ENCODE data around the gene NCS1.
"Not testable (repeated sequence)": the region's sequence is repeated elsewhere in the genome, so short reads cannot be mapped to it uniquely, and the experiment has no call there.

NCS1 gene

DNA sequence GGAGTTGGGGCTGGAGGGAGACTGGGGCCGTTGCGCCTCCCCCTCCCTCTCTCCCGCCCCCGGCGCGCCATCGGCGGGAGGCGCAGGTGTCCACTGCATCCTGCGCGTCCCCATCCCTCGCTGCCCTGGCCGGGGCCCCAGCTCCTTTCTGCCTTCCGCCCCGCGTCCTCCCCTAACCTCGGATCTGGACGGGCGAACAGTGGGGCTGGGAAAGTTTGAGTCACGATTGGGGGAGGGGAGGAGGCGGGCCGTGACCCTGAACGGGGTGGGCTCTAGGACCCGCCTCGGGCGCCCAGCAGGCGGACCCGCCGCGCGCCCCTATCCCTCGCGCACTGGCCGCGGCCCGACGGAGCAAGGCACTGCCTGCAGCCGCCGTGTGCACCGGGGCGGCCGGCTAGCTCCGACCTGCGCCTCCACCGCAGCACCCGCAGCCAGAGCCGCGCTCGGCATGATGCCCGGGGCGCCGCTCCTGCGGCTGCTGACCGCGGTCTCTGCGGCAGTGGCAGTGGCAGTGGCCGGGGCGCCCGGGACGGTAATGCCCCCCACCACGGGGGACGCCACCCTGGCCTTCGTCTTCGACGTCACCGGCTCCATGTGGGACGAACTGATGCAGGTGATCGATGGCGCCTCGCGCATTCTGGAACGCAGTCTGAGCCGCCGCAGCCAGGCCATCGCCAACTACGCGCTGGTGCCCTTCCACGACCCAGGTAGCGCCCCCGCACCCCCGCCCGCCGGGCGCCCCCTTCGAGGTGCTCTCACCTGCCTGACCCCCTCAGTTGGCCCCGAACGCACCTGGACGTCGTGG lies 93.4 kb downstream of the NCS1 start, which contains the start of gene HMCN2:
Gene HMCN2 (plus strand): TSS at position 330 of the 805 bp plus-strand sequence. CDS start 119 bp downstream, at position 449.
- DNase-seq = no peak

DNA sequence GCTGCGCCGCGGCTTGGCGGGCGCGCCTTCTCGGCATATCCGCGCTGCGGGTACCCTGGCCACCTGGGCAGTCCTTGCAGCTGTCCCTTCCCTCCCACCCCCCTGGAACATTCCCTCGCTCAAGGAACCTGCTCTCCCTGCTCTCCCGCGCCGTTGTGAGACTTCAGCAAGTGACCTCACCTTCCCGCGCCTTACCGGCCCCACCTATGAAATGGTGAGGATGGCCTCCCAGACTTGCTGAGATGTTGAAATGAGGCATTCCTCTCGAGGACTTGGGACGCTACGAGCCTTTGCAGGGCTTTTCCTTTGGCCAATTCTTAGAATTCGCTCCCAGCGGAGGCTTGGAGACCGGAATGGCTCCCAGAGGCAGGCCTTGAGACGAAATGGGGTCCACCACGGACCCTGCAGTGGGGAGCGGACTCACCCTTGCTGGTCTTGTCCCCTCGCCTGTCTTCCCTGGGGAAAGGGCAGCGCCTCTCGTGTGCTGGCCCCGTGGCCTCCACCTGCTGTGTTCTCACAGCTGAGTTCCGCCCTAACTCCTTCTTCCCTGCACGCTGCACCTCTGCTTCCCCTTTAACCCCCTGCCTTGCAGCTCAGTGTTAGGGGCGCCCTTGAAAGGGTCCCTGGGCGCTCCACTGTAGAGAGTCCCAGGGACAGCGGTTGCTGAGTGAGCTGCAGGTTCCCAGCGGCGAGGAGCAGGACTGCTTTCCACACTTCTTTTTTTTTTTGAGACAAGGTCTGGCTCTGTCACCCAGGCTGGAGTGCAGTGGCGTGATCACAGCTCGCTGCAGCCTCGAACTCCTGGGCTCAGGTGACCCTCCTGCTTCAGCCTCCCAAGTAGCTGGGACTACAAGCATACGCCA lies 94.3 kb downstream of the NCS1 start:
- DNase-seq = no peak

DNA sequence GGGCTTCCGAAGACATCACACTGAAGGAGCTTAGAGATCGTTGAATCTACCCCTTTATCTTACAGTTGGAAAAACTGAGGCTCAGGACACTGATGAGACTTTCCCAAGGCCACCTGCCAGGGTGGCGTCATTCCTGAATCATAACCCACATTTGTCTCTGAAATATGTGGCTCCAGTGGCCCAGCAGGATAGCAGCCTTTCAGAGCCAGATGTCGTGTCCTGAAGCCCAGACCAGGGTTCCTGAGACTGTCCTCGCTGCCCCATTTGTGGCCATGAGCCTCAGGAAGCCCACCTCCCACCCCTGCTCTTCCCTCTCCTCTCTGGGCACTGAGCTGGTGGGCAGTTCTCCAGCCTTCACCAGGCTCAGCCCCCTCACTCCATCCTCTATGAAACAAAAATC lies 95.7 kb downstream of the NCS1 start:
- DNase-seq = no peak

DNA sequence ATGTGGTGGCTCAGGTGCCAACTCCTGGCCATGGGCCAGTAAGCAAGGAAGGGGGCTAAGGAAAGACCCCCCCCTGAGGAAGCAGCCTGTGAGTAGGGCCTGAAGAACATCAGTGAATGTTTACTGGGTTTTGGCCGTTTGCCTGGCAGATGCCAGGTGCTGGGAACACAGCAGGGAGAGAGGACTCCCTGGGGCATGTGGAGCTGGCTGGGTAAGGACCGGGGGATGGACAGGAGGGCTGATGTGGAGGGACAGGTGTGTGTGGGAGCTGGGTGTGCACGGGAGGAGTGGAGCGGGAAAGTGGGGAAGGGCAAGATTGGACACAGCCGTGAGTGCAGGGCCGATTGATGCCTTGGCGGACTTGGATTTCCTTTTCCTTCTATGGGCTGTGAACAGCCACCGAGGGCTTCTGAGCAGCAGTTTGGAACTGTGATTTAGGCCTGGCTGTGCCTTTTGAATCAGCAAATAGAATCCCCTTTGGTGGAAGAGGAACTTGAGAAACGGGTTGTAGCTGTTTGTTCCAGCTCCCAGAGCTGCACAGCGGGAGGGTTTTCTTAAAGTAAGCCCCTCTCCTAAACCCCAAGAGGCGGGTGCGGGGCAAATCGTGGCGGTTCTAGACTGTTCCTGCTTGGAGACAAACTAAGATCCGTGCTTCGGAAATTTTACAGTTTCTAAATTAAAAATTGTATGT lies 96.5 kb downstream of the NCS1 start:
- no peak for DNase-seq

DNA sequence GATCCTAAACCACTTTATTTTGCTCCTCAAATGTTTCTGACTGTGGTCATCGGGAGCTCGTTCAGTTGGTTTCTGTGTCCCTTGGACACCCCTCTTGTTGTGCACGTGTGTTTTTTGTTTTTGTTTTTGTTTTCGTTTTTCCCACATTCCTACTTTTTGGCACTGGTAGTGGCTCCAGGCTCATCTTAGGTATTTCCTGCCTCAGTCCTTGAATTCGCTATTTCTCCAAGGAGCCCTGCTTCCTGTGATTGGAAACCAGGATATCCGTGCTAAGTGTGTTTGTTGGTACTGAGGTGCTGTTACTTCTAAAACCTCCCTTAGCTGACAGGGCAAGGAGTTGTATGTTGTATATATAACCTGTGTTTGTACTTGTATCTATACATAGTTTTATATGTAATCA lies 99.3 kb downstream of the NCS1 start:
- no peak for DNase-seq

DNA sequence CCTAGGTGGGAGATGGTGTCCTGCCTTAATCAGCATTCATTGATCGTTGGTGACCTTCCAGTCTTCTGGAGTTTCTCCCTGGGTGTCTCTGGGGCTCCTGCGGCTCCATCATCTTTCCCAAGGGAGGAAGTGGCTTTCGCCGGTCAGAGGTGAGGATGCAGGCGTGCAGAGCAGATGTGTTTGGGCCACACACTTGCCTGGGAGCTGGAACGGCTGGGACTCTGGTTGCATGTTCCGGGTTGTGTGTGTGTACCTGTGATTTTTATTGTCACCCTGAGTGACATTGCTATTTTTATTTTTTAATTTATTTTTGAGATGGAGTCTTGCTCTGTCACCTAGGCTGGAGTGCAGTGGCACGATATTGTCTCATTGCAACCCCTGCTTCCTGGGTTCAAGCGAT lies 103.0 kb downstream of the NCS1 start:
- DNase-seq = no peak

DNA sequence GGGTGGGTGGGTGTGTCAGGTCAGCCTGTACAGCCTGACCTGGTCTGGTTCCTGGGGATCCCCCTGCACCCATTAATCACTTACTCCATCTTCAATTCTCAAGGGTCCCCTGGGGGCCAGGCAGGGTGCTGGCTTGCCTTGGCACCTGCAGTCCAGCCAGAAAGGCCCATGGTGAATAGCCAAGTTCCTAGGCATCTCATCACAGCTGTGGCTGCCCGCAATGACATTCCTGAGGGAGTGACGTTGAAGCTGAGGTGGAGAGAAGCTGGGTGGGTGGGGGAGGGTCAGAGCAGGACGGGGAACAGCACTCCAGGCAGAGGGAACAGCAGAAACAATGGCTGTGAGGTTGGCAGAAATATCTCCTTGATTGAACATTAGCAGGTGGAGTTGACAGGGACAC lies 103.9 kb downstream of the NCS1 start:
- DNase-seq = no peak

DNA sequence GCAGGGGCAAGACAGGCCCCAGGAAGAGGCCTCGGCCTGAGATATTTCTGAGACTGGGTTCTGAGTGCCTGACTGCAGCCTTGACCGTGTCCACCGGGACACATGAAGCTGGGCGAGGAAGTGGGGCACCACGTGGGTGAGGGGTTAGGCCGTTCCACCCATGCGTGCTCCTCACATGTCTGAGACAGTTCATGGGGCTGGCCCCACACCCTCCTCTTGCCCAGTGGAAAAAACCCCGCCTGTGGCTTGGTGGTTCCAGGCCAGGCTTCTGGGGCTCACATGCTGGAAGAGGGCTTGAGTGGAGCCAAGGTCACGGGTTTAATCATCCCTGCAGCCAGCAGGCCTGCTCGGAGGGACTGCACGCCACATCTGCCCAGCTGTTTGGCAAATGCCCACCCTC lies 104.8 kb downstream of the NCS1 start:
- DNase-seq = no peak

DNA sequence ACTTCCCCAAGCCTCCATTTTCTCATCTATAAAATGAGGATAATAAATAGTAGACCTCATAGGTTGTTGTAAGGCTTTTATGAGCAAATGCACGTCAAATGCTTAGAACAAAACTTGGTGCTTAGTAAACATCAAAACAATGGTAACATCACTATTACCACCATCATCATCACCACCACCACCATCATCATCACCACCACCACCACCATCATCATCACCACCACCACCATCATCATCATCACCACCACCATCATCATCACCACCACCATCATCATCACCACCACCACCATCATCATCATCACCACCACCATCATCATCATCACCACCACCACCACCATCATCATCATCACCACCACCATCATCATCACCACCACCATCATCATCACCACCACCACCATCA lies 105.3 kb downstream of the NCS1 start:
- DNase-seq = not testable (repeated sequence)

DNA sequence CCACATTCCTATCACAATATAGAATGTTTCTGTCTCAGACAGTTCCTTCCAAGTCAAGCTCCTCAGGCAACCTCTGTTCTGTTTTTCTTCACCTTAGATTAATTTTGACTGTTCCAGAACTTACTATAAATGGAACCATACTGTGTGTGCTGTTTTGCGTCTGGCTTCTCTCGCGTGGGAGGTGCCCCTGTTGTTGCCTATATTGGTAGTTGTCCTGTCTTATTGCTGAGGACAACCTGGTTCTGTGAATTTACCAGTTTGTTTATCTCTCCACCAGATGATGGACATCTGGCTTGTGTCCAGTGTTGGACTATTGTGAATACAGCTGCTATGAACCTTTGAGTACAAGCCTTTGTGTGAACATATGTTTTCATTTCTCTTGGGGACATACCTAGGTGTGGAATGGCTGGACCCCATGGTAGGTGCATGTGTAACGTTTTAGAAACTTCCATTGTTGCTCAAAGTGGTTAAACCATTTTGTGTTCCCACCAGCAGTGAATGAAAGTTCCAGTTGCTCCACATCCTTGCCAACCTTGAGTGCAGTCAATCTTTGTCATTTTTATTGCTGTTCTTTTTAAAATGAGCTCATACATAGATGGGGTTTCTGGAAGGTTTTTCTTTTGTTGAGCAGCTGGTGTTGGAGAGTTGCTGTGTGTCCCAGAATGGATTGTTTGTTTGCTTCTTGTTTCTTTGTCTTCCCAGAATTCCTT lies 111.5 kb downstream of the NCS1 start:
- DNase-seq = no peak

DNA sequence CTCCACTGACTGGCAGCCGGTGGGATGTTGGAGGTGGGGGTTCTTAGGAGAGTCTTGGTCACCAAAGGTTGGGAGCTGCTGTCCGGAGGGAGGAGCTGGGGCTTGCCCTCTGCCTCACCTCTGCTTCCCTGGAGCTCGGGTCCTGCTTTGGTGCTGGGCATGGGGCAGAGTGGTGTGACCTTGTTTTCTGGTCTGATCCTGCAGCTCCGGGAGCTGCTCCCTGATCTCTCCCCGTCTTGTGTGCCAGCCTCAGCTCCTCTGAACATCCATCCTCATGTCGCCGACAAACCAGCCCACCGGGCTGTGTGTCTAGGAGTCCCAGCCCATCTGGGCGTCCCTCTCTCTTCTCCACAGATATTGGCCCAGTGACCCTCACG lies 112.0 kb downstream of the NCS1 start:
- no peak for DNase-seq

DNA sequence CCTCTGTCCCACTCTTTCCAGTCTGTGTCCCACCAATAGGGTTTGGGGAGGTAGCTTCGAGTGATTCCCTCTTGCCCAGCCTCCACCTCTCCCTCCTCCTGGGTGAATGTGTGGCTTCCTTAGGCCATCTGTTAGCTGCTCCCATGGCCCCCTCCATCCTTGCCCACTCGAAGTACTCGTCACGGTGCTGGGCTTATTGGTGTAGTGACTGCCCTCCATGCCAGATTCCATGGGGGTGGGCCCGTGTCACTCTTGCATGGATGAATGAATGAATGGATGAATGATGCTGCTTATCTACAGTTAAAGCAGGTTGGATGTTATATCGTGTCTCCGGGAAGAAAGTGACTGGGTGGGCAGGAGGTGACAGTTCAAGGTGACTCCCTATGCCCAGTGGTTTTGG lies 112.5 kb downstream of the NCS1 start:
- no peak for DNase-seq

DNA sequence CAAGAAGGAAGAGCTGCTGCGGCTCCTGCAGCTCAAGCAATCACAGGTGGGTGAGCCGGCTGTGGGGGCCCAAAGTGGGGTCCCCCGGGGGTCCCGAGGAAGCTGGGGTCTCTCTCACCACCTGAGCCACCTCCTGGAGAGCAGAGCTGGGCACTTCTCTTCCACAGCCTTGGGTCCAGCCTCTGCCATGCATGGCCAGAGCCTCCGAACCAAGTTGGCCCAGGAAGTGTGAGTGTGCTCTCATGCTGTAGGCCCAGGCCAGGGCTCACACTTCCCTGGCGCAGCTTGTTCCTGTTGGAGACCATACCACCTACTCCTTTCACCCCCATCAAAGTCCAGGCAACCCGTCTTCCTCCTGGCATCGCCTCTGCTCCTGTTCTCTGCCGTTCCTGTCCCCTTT lies 113.1 kb downstream of the NCS1 start:
- DNase-seq = no peak

DNA sequence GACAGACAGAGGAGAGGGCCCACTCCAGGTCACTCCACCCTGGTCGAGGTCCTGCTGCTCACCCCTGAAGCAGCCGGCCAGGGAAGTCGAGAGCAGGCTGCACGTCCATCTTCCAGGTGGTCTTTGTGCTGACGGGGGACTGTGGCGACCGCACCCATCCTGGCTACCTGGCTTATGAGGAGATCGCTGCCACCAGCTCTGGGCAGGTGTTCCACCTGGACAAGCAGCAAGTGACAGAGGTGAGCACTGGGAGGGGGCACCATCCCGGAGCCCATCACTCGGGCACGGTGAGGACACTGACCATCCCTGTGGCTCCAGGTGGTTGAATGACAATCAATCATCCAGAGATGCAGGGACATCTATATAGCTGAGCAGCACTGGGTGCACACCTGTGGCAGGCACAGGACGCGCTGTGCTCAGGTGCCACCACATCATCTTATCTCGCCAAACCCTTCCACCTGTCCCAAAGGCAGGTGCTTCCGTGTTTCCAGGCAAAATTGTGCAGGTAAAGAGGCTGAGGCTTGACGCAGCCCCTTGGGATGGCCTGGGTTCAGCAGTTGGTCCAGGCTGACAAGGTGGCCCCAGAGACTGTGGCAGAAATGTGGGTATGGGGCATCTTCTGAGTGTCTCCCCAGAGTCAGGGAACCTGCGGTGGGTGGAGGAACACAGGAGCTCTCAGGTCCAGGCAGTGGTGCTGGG lies 114.0 kb downstream of the NCS1 start:
- no peak for DNase-seq
